GM18505 (cell line): ENCODE results near the gene SMARCAL1.

Experiments
- ATAC-seq: cut with Tn5 transposase; IDR thresholded peaks from one replicate; pipeline ENCODE4 v1.9.1; 2021; ENCODE audit not compliant: unreplicated experiment
- POLR2A ChIP-seq: IDR thresholded peaks from 4 replicates; pipeline ENCODE4 v1.6.1; 2011; ENCODE audit warnings: borderline replicate concordance; ENCODE audit not compliant: insufficient read depth, insufficient read length; ENCODE audit errors: extremely low read depth

Gene SMARCAL1

GRCh38 chr2:216486271-216486670 lies 74.0 kb downstream of the SMARCAL1 start:
- no peak for ATAC-seq
- no peak for TF ChIP-seq POLR2A

GRCh38 chr2:216486708-216487107 lies 74.4 kb downstream of the SMARCAL1 start:
- TF ChIP-seq POLR2A, result no peak
- no peak for ATAC-seq

DNA sequence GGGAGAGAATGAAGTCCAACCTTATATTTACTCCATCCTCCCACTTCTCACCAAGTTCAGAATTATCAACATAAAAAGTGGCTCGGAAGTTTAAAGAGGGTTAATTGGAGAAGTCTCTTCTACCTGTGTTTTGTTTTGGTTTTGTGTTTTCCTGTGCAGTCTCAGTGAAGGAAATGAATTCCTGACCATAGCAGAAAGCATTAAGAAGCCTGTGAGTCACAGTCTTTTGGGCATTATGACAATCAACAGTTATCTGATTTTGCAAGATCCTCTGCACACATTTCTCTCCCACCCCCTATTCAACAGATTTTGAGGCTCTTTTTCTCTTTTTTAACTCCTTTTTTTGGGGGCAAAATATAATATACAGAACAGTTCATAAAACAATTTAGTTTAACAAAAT lies 77.8 kb downstream of the SMARCAL1 start:
- no peak for ATAC-seq

GRCh38 chr2:216491793-216492596 lies 79.7 kb downstream of the SMARCAL1 start:
- peak; percentile 58 for ATAC-seq
- no peak for TF ChIP-seq POLR2A

More for the DNA sequence above, 77.8 kb downstream of the SMARCAL1 start:
- TF ChIP-seq POLR2A, result no peak

- TF ChIP-seq POLR2A, result no peak
- ATAC-seq, result no peak
Measured at GRCh38 chr2:216492597-216493333, 80.5 kb downstream of the SMARCAL1 start.

DNA sequence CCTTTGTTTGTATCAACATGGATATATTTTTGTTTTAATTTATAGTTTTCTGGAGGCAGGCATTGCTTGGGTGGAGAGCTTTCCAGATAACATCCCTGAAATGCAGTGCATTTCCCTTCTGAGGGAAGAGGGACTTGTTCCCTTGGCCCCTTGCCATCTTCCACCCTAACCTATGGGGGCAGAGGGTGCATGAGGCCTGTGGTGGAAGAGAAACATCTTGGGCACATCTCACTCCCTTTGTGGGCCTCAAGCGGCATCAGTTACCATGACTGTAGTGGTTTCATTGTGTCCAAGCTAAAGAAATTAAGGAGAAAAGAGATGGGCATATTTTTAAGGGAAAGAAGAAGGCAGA lies 81.0 kb downstream of the SMARCAL1 start:
- no peak for TF ChIP-seq POLR2A
- no peak for ATAC-seq

GRCh38 chr2:216495656-216496055 lies 83.4 kb downstream of the SMARCAL1 start:
- no peak for ATAC-seq

GRCh38 chr2:216497382-216498069 lies 85.2 kb downstream of the SMARCAL1 start:
- no peak for ATAC-seq
- TF ChIP-seq POLR2A, result no peak

More at GRCh38 chr2:216495656-216496055, 83.4 kb downstream of the SMARCAL1 start:
- TF ChIP-seq POLR2A, result no peak

DNA sequence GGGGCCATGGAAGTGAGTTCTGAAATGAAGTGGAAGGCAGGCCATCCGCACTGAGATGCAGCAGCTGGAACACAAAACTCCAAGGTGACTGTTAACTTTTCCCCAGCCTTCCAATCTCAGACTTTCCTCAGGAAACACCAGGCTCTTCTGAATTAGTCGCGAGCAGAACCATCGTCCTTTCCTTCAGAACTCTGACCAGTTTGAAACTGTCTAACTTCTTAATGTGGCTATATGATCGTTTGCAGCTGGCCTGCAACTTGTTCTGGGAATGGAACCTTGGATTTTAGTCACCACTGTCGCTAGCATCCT lies 85.7 kb downstream of the SMARCAL1 start:
- no peak for ATAC-seq
- no peak for TF ChIP-seq POLR2A

DNA sequence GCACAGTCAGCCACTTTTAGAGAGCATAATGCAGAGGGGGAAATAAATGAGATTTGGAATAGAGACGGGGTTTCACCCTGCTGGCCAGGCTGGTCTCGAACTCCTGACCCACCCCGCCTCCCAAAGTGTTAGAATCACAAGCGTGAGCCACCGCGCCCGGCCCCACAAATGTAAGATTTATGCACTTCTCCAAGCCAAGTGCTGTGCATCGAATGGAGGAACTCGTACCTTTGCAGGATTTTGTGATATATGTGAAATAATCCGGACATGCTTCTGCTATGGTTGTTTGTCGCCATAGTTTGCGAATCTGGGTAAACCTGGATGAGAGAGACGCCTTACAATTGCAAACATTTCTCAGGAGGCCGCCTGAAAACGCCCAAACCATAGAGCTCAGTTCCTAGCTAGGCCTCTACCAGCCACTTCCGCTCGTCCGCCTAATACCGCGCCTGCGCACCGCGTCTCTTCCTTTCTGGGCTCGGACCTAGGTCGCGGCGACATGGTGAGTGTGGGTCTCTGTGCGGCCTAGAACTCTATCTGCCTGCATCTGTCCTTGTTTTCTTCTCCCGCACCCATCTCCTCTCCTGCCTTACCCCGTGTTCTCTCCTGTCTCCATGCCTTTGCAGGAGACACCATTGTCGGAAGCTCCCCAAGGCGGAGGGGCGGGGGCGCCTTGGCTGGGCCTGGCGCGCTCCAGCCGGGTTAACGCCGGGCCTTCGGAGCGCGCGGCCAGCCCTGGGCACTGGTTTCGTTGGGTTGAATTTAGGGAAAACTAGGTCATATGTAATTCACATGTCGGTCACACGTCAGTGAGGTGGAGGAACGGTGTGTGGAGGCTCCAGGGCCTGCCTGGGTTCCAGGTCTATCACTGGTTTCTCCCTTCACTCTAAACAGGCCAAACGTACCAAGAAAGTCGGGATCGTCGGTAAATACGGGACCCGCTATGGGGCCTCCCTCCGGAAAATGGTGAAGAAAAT lies 86.4 kb downstream of the SMARCAL1 start, which contains the start of gene RPL37A:
TSS of gene RPL37A (plus strand) at position 466 of the 974 bp plus-strand sequence. CDS start at position 497, 31 bp downstream.
- peak; percentile 100 for TF ChIP-seq POLR2A
- peak; percentile 90 for ATAC-seq

- ATAC-seq, result no peak
- no peak for TF ChIP-seq POLR2A
Measured at GRCh38 chr2:216499641-216500218, 87.4 kb downstream of the SMARCAL1 start.

GRCh38 chr2:216500572-216500971 lies 88.3 kb downstream of the SMARCAL1 start:
- no peak for ATAC-seq
- no peak for TF ChIP-seq POLR2A
